ENCODE data around the gene HOMER3.
"Not testable (repeated sequence)": the region's sequence is repeated elsewhere in the genome, so short reads cannot be mapped to it uniquely, and the experiment has no call there.

HOMER3 gene

DNA sequence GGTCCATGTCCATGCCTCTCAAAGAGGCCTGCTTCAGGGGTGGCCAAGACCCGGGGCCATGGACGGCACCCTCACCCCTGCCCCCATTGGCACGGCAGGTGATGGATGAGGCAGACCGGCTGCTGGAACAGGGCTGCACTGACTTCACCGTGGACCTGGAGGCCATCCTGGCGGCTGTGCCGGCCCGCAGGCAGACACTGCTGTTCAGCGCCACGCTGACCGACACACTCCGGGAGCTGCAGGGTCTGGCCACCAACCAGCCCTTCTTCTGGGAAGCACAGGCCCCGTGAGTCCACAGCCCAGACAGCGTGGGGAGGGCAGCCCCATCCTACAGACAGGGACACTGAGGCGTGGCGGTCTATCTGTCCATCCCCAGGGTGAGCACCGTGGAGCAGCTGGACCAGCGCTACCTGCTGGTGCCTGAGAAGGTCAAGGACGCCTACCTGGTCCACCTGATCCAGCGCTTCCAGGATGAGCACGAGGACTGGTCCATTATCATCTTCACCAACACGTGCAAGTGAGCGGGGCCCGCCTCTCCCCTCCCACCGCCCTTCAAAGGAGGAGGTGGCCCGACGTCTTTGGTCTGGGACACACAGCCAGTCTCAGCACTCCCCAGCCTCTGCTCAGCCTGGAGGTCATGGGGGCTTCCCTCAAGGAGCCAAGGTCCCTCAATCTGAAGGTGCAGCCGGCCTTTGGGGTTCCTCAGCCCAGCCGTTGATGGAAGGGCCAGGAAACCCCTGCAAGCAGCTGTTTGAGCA is 18.6 kb downstream of the HOMER3 start:
- no peak for DNase-seq (ENCODE audit: low spot score)

DNA sequence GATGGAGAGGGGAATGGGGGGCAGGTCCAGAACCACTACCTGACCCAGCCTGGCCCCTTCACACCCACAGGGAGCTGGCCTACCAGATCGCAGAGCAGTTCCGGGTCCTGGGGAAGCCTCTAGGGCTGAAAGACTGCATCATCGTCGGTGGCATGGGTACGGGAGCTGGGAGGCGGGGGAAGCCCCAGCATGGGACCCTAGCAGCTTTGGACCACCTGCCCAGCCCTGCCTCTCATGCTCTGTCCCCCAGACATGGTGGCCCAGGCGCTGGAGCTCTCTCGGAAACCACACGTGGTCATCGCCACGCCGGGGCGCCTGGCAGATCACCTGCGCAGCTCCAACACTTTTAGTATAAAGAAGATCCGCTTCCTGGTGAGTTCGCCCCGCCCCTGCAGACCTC is 19.4 kb downstream of the HOMER3 start:
- DNase-seq (ENCODE audit: low spot score), result no peak

DNA sequence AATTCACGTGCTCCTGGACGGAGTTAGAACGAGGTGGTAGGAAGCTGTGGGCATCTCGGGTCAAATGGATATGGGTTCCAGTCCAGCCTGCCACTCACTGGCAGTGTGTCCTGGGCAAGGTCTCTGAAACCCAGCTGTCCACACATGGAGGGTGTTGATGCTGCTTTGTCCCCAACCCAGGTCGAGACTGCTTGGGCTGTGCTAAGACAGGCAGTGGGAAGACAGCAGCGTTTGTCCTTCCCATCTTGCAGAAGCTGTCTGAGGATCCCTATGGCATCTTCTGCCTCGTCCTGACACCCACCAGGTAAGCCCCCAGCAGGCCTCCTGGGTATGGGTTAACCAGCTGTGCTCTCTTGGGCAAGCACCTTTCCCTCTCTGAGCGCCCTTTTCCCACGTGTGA is 20.6 kb downstream of the HOMER3 start:
- no peak for DNase-seq (ENCODE audit: low spot score)

DNA sequence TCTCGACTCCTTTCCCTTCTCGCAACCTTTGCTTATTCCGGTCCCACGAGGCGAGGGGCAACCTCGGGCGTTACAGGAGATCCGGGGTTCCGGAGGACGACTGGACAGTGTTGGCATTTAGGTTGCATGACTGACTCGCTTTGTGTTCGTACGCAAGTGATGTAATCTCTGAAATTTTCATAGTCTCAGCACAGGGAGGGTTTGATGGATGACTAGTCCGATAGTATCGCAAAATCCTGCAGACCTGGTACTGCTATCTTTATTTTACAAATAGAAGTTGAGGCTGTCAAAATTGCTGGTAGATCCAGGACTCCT is 21.2 kb downstream of the HOMER3 start:
- DNase-seq (ENCODE audit: low spot score), result no peak

- peak; percentile 99 for DNase-seq (ENCODE audit: low spot score)
These were observed 21.7 kb downstream of the HOMER3 start, which contains the start of the genes COPE and DDX49 for GRCh38 chr19:18919086-18919899. Gene COPE, minus strand, starts transcription at chr19:18919387. Its CDS starts 39 bp downstream, at chr19:18919348. Gene DDX49, plus strand, starts transcription at chr19:18919715. Its CDS starts 27 bp downstream, at chr19:18919742.

DNA sequence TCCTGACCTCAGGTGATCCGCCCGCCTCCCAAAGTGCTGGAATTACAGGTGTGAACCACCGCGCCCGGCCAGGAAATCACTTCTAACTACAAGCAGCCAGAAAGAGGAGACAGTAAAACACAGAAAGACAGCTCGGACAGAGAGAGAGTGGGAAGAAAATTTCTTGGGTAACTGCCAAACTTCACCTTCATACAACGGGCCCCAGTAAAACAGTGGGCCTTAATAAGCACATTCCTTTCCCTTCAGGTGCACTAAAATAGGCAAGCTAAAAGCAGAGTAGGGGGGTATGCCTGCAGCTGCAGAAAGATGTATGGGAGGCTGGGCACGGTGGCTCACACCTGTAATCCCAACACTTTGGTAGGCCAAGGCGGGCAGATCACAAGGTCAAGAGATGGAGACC is 23.4 kb downstream of the HOMER3 start:
- DNase-seq (ENCODE audit: low spot score), result not testable (repeated sequence)

DNA sequence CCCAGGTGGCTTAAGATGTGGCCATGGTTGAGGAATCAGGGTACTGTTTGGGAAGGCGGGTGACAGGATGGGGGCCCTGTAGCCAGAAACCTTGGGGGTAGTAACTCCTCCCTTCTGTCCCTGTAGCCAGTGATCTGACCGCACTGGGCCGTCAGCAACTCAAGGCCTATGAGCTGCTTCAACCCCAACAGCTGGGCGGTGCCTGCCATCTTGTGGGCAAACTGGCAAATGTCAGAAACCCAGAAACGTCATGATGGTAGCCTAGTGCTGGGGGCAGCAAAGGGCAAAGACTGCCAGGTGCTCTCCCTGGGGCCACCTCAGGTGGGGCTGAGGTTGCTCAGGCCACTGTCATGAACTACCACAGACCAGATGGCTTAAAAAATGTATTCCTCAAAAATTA is 25.4 kb downstream of the HOMER3 start:
- no peak for DNase-seq (ENCODE audit: low spot score)

DNA sequence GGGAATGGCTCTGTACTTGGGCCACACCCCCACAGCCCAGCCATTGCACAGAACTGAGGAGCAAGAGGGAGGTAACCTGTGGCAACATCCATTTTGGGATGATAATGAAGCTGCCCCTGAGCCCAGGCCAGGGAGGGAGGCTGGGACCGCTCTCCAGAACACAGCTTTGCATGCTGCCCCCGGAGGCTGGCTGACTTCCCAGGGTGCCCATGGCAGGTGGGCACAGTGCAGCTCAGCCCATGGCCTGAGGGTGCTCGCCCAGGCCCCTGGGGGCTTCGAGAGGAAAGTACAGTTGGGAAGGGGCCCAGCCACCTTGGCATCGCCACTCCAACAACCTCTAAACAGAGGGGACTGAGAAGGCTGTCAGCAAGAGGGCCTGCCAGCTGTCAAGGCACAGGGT is 27.6 kb downstream of the HOMER3 start:
- DNase-seq (ENCODE audit: low spot score), result no peak

DNA sequence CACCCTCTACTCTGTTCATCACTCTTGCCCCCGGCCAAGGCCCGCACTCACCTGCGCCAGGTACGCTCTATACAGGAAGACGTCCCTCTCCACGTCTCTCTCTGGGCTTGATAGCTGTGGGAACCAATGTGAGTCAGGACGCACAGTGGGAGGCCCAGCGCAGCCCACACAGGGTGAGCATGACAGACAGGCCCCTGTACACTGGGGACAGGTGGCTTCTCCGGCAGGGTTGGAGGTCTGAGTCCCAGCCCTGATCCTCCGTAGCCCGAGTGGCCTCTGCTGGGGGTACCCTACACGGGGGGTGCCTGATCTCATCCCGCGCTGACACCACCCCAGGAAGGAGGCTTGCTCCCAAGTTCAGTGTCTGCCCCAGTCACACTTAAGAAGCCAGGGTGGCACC is 28.1 kb downstream of the HOMER3 start:
- DNase-seq (ENCODE audit: low spot score), result no peak

DNA sequence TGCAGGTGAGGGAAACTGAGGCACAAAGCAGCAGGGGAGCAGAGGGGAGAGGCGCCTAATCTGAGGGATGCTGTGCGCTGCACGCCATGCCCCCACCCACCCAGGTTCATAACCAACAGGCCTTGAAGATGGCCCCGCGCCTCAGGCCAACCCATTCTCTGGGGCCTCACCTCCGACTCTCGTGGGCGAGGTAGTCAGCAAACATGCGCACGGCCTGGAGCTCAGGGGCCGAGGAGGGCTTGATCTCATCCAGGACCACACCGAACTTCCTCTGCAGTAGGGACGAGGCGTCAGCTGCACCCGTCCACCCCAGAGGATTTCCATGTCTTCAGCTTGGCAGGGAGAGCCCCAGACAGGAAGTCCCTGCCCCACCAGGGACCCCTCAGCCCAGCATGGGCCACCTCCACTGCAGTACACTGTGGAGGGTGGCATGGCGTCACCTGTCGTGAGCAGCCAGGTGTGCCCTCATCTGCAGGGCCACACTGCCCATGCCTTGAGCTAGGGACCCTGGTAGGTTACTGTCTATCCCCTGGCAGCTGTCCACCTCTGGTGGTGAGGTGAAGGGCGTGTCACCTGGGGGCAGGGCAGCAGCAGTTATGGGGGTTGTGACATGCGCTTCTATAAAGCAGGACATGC is 30.1 kb downstream of the HOMER3 start:
- DNase-seq (ENCODE audit: low spot score), result no peak

GRCh38 chr19:18910010-18910409 is 31.0 kb downstream of the HOMER3 start:
- no peak for DNase-seq (ENCODE audit: low spot score)

DNA sequence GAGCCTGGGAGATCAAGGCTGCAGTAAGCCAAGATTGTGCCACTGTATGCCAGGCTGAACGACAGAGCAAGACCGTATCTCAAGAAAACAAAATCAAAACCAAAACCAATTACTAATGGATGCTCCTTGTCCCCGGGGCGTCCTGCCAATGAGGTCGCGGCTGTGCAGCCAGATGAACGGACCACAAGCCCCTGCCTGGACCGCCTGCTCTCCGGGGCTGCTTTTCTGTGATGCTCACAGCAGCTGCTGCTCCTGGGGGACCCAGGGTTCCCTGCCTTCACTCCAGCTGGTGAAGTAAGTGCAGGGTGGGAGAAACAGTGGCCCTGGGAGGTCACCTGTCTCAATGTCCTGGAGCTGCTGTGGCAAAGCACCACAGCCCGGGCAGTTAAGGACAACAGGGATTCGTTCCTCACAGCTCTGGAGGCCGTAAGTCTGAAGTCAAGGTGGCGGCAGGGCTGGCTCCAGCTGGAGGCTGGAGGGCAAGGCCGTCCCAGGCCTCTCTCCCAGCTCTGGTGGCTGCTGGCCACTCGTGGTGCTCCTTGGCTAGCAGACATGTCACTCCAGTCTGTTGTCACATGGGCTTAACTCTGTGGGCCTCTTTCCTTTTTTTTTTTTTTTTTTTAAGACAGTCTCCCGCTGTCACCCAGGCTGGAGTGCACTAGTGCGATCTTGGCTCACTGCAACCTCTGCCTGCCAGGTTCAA is 31.9 kb downstream of the HOMER3 start:
- DNase-seq (ENCODE audit: low spot score), result no peak

- DNase-seq (ENCODE audit: low spot score), result no peak
These were observed 34.2 kb downstream of the HOMER3 start for GRCh38 chr19:18906605-18907519.

GRCh38 chr19:18905513-18906236 is 35.3 kb downstream of the HOMER3 start:
- DNase-seq (ENCODE audit: low spot score), result no peak

DNA sequence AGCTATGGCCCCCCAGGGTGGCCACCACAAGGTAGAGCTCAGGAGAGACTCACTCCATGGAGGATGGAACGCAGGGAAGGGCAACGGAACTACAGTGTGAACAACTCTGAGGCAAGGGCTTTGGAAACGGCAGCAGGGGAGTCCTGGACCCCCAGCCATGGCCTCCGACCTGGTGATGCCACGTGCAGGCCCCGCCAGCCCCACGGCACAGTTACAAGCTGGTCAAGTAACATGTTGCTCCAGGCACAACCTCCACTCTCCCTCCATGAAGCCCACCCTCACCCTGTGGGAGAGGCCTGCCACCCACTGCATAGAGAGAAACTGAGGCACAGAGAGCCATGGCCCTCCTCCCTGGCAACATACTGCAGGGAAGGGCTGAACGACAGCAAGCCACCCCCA is 36.0 kb downstream of the HOMER3 start:
- DNase-seq (ENCODE audit: low spot score), result no peak

- DNase-seq (ENCODE audit: low spot score), result no peak
These were observed 36.5 kb downstream of the HOMER3 start for GRCh38 chr19:18904334-18905057.

DNA sequence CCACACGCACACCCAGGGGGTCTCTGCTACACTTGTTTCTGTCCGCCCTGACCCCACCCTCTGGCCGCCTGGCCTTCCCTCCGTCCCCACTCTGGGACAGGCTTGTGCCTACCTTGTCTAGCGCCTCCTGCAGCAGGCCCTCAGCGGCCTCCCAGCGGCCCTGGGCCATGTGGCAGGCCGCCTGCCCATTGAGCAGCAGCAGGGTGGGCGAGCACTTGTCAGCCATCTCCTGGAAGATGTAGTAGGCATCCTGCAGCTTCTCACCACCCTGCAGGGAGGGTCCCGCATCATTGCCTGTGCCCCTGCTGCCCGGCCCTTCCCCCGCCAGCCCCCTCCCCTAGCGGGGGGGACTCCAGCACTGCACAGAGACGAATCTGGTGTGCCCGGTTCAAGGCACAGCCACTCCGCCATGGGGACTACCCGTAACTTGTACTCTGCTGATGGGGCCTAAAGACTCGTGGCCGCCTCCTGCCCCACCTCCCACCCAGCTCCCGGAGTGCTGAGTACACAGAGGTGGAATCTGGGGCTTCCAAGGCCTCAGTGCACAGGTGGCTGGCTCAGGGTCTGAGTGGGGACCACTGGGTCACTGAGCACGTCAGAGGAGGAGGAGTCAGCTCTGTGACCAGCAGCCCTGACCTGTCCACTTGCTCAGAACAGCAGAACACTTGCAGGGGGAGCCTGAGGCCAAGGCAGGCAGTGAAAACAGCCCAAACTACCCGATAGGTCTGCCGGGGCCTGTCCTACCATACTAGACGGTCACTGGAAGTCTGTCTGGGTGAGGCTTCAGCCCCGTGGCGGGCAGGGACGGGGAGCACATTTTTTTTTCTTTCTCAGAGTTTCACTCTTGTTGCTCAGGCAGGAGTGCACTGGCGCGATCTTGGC is 37.6 kb downstream of the HOMER3 start:
- DNase-seq (ENCODE audit: low spot score), result no peak

- DNase-seq (ENCODE audit: low spot score), result not testable (repeated sequence)
These were observed 38.5 kb downstream of the HOMER3 start for GRCh38 chr19:18902519-18902918.

DNA sequence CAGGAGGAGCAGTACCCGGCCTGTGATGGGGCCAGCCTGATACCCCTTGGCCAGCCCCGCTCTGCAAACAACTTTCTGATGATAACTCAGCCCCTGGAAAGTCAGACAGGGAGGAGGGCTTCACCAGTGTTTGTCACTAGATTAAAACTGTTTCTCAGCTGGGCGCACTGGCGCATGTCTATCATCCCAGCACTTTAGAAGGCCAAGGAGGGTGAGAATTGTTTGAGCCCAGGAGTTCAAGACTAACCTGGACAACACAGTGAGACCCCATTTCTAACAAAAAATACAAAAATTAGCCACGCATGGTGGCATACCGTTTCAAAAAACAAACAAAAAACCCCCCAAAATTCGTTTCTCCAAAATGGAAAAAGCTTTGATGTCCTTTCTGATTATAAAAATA is 39.5 kb downstream of the HOMER3 start:
- DNase-seq (ENCODE audit: low spot score), result no peak

All from LoVo (cell line).